ENCODE measurements around the gene DLX3.

DLX3 gene

GRCh38 chr17:50009282-50009681 is 14.3 kb upstream of the DLX3 start:
- TF ChIP-seq, protein P1, sequence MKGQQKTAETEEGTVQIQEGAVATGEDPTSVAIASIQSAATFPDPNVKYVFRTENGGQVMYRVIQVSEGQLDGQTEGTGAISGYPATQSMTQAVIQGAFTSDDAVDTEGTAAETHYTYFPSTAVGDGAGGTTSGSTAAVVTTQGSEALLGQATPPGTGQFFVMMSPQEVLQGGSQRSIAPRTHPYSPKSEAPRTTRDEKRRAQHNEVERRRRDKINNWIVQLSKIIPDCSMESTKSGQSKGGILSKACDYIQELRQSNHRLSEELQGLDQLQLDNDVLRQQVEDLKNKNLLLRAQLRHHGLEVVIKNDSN (IDR thresholded peaks at IDR 0.05) = no peak
- TF ChIP-seq ZBTB7A (IDR thresholded peaks at IDR 0.05; ENCODE audit: low read depth) (no peak), FOXM1 (IDR thresholded peaks at IDR 0.05; ENCODE audit: borderline replicate concordance, low read depth) (no peak), EGR1 (IDR thresholded peaks at IDR 0.05) (no peak), TEAD4 (IDR thresholded peaks at IDR 0.05) (no peak), RAD21 (IDR thresholded peaks at IDR 0.05; ENCODE audit: low read depth) (no peak), NFIC (IDR thresholded peaks at IDR 0.05) (no peak), TAF1 (IDR thresholded peaks at IDR 0.05; ENCODE audit: low read depth) (no peak), EP300 (IDR thresholded peaks at IDR 0.05; ENCODE audit: borderline replicate concordance) (no peak), CEBPB (IDR thresholded peaks at IDR 0.05) (no peak)
- TF ChIP-seq, protein P2, sequence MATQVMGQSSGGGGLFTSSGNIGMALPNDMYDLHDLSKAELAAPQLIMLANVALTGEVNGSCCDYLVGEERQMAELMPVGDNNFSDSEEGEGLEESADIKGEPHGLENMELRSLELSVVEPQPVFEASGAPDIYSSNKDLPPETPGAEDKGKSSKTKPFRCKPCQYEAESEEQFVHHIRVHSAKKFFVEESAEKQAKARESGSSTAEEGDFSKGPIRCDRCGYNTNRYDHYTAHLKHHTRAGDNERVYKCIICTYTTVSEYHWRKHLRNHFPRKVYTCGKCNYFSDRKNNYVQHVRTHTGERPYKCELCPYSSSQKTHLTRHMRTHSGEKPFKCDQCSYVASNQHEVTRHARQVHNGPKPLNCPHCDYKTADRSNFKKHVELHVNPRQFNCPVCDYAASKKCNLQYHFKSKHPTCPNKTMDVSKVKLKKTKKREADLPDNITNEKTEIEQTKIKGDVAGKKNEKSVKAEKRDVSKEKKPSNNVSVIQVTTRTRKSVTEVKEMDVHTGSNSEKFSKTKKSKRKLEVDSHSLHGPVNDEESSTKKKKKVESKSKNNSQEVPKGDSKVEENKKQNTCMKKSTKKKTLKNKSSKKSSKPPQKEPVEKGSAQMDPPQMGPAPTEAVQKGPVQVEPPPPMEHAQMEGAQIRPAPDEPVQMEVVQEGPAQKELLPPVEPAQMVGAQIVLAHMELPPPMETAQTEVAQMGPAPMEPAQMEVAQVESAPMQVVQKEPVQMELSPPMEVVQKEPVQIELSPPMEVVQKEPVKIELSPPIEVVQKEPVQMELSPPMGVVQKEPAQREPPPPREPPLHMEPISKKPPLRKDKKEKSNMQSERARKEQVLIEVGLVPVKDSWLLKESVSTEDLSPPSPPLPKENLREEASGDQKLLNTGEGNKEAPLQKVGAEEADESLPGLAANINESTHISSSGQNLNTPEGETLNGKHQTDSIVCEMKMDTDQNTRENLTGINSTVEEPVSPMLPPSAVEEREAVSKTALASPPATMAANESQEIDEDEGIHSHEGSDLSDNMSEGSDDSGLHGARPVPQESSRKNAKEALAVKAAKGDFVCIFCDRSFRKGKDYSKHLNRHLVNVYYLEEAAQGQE (IDR thresholded peaks at IDR 0.05; ENCODE audit: low read depth) = no peak

- TF ChIP-seq CEBPB (IDR thresholded peaks at IDR 0.05) = no peak
- no peak for TF ChIP-seq FOXM1 (IDR thresholded peaks at IDR 0.05; ENCODE audit: borderline replicate concordance, low read depth)
- no peak for TF ChIP-seq EP300 (IDR thresholded peaks at IDR 0.05; ENCODE audit: borderline replicate concordance)
Measured at GRCh38 chr17:50003911-50004310, 8.9 kb upstream of the DLX3 start.

DNA sequence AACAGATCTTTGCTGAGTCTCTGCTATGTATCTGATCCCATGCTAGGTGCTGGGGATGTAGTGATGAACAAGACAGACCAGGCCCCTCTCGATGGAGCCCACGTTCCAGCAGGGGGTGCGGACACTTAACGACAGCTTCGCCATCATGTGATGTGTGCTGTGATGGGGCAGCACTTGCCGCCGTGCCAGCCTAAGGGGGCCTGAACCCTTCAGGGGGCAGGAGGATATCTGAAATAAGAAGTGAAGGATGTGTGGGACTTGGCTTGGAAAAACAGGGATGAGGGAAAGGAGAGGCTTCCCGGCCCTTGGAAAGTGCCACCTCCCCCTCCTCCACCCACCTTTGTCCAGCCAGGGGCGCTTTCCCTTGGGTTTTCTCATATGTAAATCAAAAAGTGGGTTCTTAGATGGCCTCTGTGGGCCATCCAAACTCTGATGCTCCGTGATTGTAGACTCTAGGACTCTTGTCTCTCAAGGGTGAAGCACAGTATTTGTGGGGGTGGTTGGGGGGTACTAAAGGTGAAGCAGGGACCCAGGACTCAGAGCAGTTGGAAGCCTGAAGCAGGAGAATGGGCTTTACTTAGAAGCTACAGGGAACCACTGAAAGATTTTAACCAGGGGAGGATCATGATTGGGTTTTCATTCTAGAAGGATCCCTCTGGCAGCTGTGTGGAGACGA is 4.0 kb upstream of the DLX3 start:
- no peak for TF ChIP-seq TCF12 (IDR thresholded peaks at IDR 0.05; ENCODE audit: low read depth)
- no peak for TF ChIP-seq FOXM1 (IDR thresholded peaks at IDR 0.05; ENCODE audit: borderline replicate concordance, low read depth)
- TF ChIP-seq, protein P3, sequence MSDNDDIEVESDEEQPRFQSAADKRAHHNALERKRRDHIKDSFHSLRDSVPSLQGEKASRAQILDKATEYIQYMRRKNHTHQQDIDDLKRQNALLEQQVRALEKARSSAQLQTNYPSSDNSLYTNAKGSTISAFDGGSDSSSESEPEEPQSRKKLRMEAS (IDR thresholded peaks at IDR 0.05) = no peak
- no peak for TF ChIP-seq NFIC (IDR thresholded peaks at IDR 0.05)
- no peak for TF ChIP-seq TEAD4 (IDR thresholded peaks at IDR 0.05)
- TF ChIP-seq YY1 (IDR thresholded peaks at IDR 0.05; ENCODE audit: low read depth) = no peak
- TF ChIP-seq RAD21 (IDR thresholded peaks at IDR 0.05; ENCODE audit: low read depth) = no peak
- no peak for TF ChIP-seq ZBTB7A (IDR thresholded peaks at IDR 0.05; ENCODE audit: low read depth)
- no peak for TF ChIP-seq TAF1 (IDR thresholded peaks at IDR 0.05; ENCODE audit: low read depth)
- TF ChIP-seq EGR1 (IDR thresholded peaks at IDR 0.05) = no peak
- no peak for TF ChIP-seq CEBPB (IDR thresholded peaks at IDR 0.05)
- no peak for TF ChIP-seq EP300 (IDR thresholded peaks at IDR 0.05; ENCODE audit: borderline replicate concordance)
- no peak for TF ChIP-seq CREB1 (IDR thresholded peaks at IDR 0.05; ENCODE audit: low read depth)

DNA sequence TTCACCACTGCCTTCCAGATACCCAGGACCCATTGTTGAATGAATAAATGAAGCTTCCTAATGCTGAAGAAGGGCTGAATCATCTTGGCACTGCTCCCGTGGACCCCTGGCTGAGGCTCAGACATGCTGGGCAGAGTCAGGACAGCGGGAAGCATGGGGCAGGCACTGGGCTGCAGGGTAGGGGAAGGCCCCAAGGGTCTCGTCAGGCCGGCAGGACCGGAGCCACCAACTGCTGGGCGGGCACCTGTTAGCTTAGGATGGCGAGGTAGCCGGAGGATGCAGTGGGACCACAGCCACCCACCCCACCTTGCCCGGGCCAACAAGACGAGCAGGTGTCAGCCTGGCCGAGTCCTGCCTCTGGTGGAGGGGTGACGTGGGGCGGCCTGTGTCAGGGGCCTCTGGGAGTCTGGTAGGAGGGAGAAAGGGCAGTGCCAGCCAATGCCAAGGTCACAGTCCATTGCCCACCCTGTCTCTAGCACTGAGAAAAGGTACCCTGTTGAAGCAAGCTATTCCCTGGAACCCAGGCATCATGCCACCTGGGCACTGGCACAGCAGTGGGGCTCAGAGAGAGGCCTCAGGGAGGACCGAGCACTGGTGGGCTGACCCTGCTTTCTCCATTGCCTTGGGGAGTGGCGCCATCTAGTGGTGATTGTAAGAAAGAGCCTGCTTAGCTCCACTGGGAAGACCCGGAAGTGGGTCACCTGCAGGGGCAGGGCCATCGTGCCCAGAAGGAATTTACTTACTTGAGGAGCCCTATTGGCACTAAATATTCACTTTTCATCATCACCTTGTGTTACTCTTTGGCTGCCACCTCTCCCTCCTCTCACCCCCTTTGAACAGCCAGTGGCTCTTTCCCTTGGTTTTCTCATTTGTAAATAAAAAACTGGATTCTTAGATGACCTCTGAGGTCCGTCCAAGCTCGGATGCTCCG is 3.0 kb upstream of the DLX3 start:
- TF ChIP-seq CEBPB (IDR thresholded peaks at IDR 0.05) = no peak
- no peak for TF ChIP-seq FOXM1 (IDR thresholded peaks at IDR 0.05; ENCODE audit: borderline replicate concordance, low read depth)
- TF ChIP-seq TAF1 (IDR thresholded peaks at IDR 0.05; ENCODE audit: low read depth) = no peak
- TF ChIP-seq YY1 (IDR thresholded peaks at IDR 0.05; ENCODE audit: low read depth) = no peak
- TF ChIP-seq, protein P2 (IDR thresholded peaks at IDR 0.05; ENCODE audit: low read depth) = no peak
- no peak for TF ChIP-seq ZBTB7A (IDR thresholded peaks at IDR 0.05; ENCODE audit: low read depth)
- no peak for TF ChIP-seq EGR1 (IDR thresholded peaks at IDR 0.05)
- TF ChIP-seq TEAD4 (IDR thresholded peaks at IDR 0.05) = no peak
- no peak for TF ChIP-seq EP300 (IDR thresholded peaks at IDR 0.05; ENCODE audit: borderline replicate concordance)
- TF ChIP-seq, protein P1 (IDR thresholded peaks at IDR 0.05) = no peak
- no peak for TF ChIP-seq NFIC (IDR thresholded peaks at IDR 0.05)
- TF ChIP-seq, protein P3 (IDR thresholded peaks at IDR 0.05) = peak; percentile 15; the same call in 1 of the 2 replicates
- TF ChIP-seq RAD21 (IDR thresholded peaks at IDR 0.05; ENCODE audit: low read depth) = peak; percentile 99
- TF ChIP-seq CREB1 (IDR thresholded peaks at IDR 0.05; ENCODE audit: low read depth) = no peak
- TF ChIP-seq TCF12 (IDR thresholded peaks at IDR 0.05; ENCODE audit: low read depth) = no peak

DNA sequence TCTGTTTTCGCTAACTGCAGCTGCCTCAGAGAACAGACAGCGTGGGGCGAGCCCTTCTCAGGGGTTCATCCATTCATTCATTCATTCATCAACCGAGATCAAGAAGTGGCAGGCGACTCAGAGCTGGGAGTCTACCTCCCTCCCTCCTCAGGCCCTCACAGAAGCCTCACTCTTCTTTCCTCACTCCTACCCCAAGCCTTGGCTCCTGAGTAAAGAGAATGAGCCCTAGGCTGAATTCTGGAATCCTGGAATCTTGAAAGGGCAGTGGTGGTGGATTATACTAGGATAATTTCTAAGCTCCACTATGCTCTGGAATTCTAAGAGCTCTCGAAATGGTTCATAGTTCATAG is 2.3 kb upstream of the DLX3 start:
- TF ChIP-seq TEAD4 (IDR thresholded peaks at IDR 0.05) = no peak
- TF ChIP-seq RAD21 (IDR thresholded peaks at IDR 0.05; ENCODE audit: low read depth) = no peak
- TF ChIP-seq, protein P2 (IDR thresholded peaks at IDR 0.05; ENCODE audit: low read depth) = no peak
- TF ChIP-seq ZBTB7A (IDR thresholded peaks at IDR 0.05; ENCODE audit: low read depth) = no peak
- TF ChIP-seq TCF12 (IDR thresholded peaks at IDR 0.05; ENCODE audit: low read depth) = no peak
- TF ChIP-seq, protein P1 (IDR thresholded peaks at IDR 0.05) = no peak
- TF ChIP-seq EP300 (IDR thresholded peaks at IDR 0.05; ENCODE audit: borderline replicate concordance) = no peak
- no peak for TF ChIP-seq EGR1 (IDR thresholded peaks at IDR 0.05)
- TF ChIP-seq CREB1 (IDR thresholded peaks at IDR 0.05; ENCODE audit: low read depth) = no peak
- TF ChIP-seq CEBPB (IDR thresholded peaks at IDR 0.05) = no peak
- TF ChIP-seq, protein P3 (IDR thresholded peaks at IDR 0.05) = no peak
- TF ChIP-seq NFIC (IDR thresholded peaks at IDR 0.05) = no peak
- TF ChIP-seq TAF1 (IDR thresholded peaks at IDR 0.05; ENCODE audit: low read depth) = no peak

All from Ishikawa (cell line).